Fibroblast of lung (primary cell): ENCODE data around the gene HAUS8.

Experiments used
- CTCF ChIP-seq, 2 donors: IDR thresholded peaks in 1 of 2; conservative IDR thresholded peaks in 1 of 2; 1 replicate in 1 of 2; 2 replicates in 1 of 2; pipeline ENCODE4 v1.5.1; 2011 to 2012; ENCODE audit warnings: low read length in 2 of 2, control low read depth in 1 of 2, inconsistent platforms in 1 of 2, low read depth in 1 of 2, mild to moderate bottlenecking in 1 of 2
- EZH2 ChIP-seq: IDR thresholded peaks from 2 replicates; pipeline ENCODE4 v1.5.1; 2012; ENCODE audit warnings: low read length, control low read depth, mild to moderate bottlenecking; ENCODE audit errors: missing control alignments

DNA sequence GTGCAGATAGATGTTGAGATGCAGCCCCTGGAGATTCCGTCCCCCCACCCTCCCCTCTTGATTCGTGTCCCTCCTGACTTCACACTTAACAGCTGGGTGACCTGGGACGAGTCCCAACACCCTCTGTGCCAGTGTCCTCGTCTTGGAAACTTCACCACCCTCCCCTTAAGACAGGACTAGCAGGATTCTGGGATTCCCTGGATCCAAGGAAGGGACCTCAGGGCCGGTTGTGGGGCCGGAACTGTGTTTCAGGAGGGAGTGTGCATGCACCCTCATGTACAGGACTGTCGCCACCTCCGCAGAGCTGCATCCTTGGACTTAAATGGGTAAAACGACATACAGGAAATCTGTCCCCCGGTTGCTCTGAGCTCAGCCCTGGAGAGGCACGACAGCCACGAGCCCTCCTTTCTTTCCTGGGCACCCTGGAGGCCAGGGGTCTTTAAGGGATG lies 1.3 kb upstream of the HAUS8 start:
- TF ChIP-seq CTCF (conservative IDR thresholded peaks at IDR 0.05 in 1 of 2, IDR thresholded peaks at IDR 0.05 in 1 of 2; ENCODE audit: low read depth in 1 of 2, low read length in 2 of 2) (no peak), EZH2 (no peak)
